Measurements from ENCODE around the gene ST7. TPM values are rescaled to one million over a fixed set of nuclear protein-coding genes. Genes with fewer than 3 reads are reported as not detected.

ST7 gene
- total and polyA plus RNA-seq, 2 donors (not counting 1 experiment from before 2014, with no cell fraction given): 2.3 to 4.6 TPM

DNA sequence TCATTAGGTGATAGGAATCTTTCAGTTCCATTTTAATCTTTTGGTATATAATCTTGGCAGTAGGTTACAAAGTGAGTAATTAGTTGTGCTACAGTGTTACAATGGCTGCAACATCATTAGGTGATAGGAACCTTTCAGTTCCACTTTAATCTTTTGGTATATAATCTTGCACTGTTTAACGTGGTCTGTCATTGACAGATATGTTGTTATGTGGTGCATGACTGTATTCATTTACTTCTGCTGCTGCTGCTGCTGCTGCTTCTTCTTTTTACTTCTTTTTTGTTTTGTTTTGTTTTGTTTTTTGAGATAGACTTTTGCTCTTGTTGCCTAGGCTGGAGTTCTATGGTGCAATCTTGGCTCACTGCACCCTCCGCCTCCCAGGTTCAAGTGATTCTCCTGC lies 28.6 kb downstream of the ST7 start:
- 83% methylated on average over 1 of the region's 2 CpGs for WGBS (ENCODE audit: insufficient coverage)
- intact Hi-C loops (cut with micrococcal nuclease): no loop called here
- Histone ChIP-seq H3K9me3 (ENCODE audit: control extremely low read depth in 1 of 3, control insufficient read depth in 2 of 3, insufficient read depth in 1 of 3, low read length in 2 of 3) (no peaks in the 10 kb centered on the region), H3K4me3 (ENCODE audit: control extremely low read depth in 1 of 5, extremely low read depth in 1 of 5, insufficient read depth in 1 of 5, low read depth in 2 of 5, low read length in 4 of 5) (no peak overlapping the region), H3K9ac (ENCODE audit: low read length) (no peak overlapping the region), H2AFZ (ENCODE audit: insufficient read depth, low read depth, low read length, poor library complexity, severe bottlenecking) (no peak overlapping the region), H3K4me1 (ENCODE audit: control insufficient read depth in 2 of 2, insufficient read depth in 2 of 2, low read length in 2 of 2) (no peaks in the 10 kb centered on the region), H3K79me2 (ENCODE audit: control insufficient read depth, insufficient read depth, low read length) (no peaks in the 10 kb centered on the region), H3K27ac (ENCODE audit: low read length in 2 of 2) (no peak overlapping the region), H4K20me1 (ENCODE audit: control insufficient read depth, insufficient read depth, low read length, poor library complexity, severe bottlenecking) (no peaks in the 10 kb centered on the region), H3K36me3 (replicated peaks in 1 of 2; ENCODE audit: control extremely low read depth in 1 of 2, control insufficient read depth in 1 of 2, extremely low read depth in 1 of 2, insufficient read depth in 2 of 2, low read length in 1 of 2) (no peaks in the 10 kb centered on the region), H3K4me2 (replicated peaks; ENCODE audit: low read depth, low read length, poor library complexity, severe bottlenecking) (no peak overlapping the region), H3K27me3 (replicated peaks in 1 of 4; ENCODE audit: control extremely low read depth in 1 of 4, control insufficient read depth in 3 of 4, insufficient read depth in 4 of 4, low read length in 3 of 4) (no peaks in the 10 kb centered on the region)
- TF ChIP-seq CTCF (IDR thresholded peaks at IDR 0.05): no peak
- TF ChIP-seq EZH2 (IDR thresholded peaks at IDR 0.05; ENCODE audit: borderline replicate concordance, insufficient read depth, low read depth, low read length, poor library complexity, severe bottlenecking): no peak
- Mint-ChIP-seq H3K9me3 (ENCODE audit: insufficient read depth) (no peaks in the 10 kb centered on the region), H3K27ac (no peak overlapping the region), H3K4me3 (no peak overlapping the region), H3K4me1 (no peaks in the 10 kb centered on the region), H3K27me3 (no peaks in the 10 kb centered on the region)
- ChIA-PET CTCF (interaction anchor here (0.7 to 1.3 kb wide), 3 partner anchors 138 to 145 kb away, joined by 3 to 4 read pairs (median 3); no protein-coding TSS in a partner anchor), POLR2A (no interaction called here)
- DNase-seq: no peak
- no peak for ATAC-seq (ENCODE audit: low read depth)

GRCh38 chr7:116984511-116984910 lies 31.2 kb downstream of the ST7 start:
- Histone ChIP-seq H3K36me3 (replicated peaks in 1 of 2; ENCODE audit: control extremely low read depth in 1 of 2, control insufficient read depth in 1 of 2, extremely low read depth in 1 of 2, insufficient read depth in 2 of 2, low read length in 1 of 2) (no peaks in the 10 kb centered on the region), H4K20me1 (ENCODE audit: control insufficient read depth, insufficient read depth, low read length, poor library complexity, severe bottlenecking) (no peaks in the 10 kb centered on the region), H3K4me1 (ENCODE audit: control insufficient read depth in 2 of 2, insufficient read depth in 2 of 2, low read length in 2 of 2) (no peaks in the 10 kb centered on the region), H3K27ac (ENCODE audit: low read length in 2 of 2) (no peak overlapping the region), H3K4me3 (ENCODE audit: control extremely low read depth in 1 of 5, extremely low read depth in 1 of 5, insufficient read depth in 1 of 5, low read depth in 2 of 5, low read length in 4 of 5) (no peak overlapping the region), H3K9me3 (ENCODE audit: control extremely low read depth in 1 of 3, control insufficient read depth in 2 of 3, insufficient read depth in 1 of 3, low read length in 2 of 3) (no peaks in the 10 kb centered on the region), H3K27me3 (replicated peaks in 1 of 4; ENCODE audit: control extremely low read depth in 1 of 4, control insufficient read depth in 3 of 4, insufficient read depth in 4 of 4, low read length in 3 of 4) (no peaks in the 10 kb centered on the region), H2AFZ (ENCODE audit: insufficient read depth, low read depth, low read length, poor library complexity, severe bottlenecking) (no peak overlapping the region), H3K4me2 (replicated peaks; ENCODE audit: low read depth, low read length, poor library complexity, severe bottlenecking) (no peak overlapping the region), H3K79me2 (ENCODE audit: control insufficient read depth, insufficient read depth, low read length) (no peaks in the 10 kb centered on the region), H3K9ac (ENCODE audit: low read length) (no peak overlapping the region)
- intact Hi-C loops (cut with micrococcal nuclease): loop anchor here (2.0 kb wide), 2 partner anchors 54 to 134 kb away; no protein-coding TSS in a partner anchor
- Mint-ChIP-seq H3K27me3 (no peaks in the 10 kb centered on the region), H3K27ac (no peak overlapping the region), H3K4me1 (no peaks in the 10 kb centered on the region), H3K4me3 (no peak overlapping the region), H3K9me3 (ENCODE audit: insufficient read depth) (no peaks in the 10 kb centered on the region)
- ATAC-seq (ENCODE audit: low read depth): no peak
- no peak for DNase-seq
- ChIA-PET POLR2A (no interaction called here), CTCF (interaction anchor here (0.7 to 8.0 kb wide), 18 partner anchors 11 to 1169 kb away, joined by 3 to 226 read pairs (median 4); no protein-coding TSS in a partner anchor)
- no peak for TF ChIP-seq EZH2 (IDR thresholded peaks at IDR 0.05; ENCODE audit: borderline replicate concordance, insufficient read depth, low read depth, low read length, poor library complexity, severe bottlenecking)
- TF ChIP-seq CTCF (IDR thresholded peaks at IDR 0.05): no peak
- WGBS (ENCODE audit: insufficient coverage): no CpG with 5 or more reads among the region's 2 CpGs
